NB4 (cell line): ENCODE results near the gene ATP1B2.

Experiments
- POLR2A ChIP-seq: IDR thresholded peaks from 2 replicates; pipeline ENCODE4 v1.6.1; 2011; ENCODE audit warnings: mild to moderate bottlenecking; ENCODE audit not compliant: insufficient read length; ENCODE audit errors: extremely low read depth
- TF ChIP-seq, protein P1 (sequence below): IDR thresholded peaks from one replicate; pipeline ENCODE4 v1.5.1; 2012; ENCODE audit warnings: low read depth, low read length
- TF ChIP-seq, protein P2 (sequence below): IDR thresholded peaks from 2 replicates; pipeline ENCODE4 v1.6.1; 2011; ENCODE audit warnings: low read depth, low read length

DNA sequence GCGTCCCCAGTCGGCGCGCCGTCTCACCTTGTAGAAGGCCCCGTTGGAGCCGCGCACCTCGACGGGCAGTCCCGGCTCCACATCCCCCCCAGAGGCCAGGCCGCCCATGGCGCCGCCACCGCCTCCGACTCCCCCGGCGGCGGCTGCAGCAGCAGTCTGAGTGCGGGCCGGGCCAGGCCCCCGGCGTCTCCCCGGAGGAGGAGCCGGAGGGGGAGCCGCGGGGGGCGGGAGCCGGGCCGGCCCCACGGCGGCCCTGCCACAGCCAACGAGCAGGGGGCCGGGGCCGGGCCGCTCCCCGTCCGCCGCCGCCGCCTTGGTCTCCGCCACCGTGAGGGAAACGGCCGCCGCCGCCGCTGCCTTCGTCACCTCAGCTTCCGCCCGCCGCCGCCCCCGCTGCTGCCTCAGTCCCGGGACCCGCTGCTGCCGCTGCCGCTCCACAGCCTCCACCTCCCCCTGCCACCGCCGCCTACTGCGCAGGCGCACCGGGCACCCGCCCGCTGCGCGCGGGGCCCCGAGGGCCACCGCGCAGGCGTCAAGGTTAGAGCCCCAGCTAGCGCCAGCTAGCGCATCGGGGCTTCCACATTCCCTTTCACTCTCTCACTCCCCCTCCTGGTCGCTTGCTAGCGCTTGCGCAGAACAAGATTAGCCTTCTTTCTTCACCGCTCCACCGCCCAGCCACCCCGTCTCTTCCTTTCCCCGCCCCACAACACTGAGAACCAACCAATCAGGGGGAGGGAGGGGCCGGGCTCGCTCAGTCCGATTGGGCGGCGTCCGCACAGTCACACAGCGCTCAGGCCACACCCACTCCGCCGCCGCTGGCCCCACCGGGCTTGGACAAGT, 36.1 kb upstream of the ATP1B2 start, which contains the start of gene FXR2:
- TF ChIP-seq, protein P1, sequence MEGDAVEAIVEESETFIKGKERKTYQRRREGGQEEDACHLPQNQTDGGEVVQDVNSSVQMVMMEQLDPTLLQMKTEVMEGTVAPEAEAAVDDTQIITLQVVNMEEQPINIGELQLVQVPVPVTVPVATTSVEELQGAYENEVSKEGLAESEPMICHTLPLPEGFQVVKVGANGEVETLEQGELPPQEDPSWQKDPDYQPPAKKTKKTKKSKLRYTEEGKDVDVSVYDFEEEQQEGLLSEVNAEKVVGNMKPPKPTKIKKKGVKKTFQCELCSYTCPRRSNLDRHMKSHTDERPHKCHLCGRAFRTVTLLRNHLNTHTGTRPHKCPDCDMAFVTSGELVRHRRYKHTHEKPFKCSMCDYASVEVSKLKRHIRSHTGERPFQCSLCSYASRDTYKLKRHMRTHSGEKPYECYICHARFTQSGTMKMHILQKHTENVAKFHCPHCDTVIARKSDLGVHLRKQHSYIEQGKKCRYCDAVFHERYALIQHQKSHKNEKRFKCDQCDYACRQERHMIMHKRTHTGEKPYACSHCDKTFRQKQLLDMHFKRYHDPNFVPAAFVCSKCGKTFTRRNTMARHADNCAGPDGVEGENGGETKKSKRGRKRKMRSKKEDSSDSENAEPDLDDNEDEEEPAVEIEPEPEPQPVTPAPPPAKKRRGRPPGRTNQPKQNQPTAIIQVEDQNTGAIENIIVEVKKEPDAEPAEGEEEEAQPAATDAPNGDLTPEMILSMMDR: peak; percentile 50
- peak; percentile 57 for TF ChIP-seq POLR2A
- TF ChIP-seq, protein P2, sequence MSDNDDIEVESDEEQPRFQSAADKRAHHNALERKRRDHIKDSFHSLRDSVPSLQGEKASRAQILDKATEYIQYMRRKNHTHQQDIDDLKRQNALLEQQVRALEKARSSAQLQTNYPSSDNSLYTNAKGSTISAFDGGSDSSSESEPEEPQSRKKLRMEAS: peak; percentile 38; the same call in 1 of the 2 replicates
